SK-N-SH (cell line): Measurements from ENCODE around the gene GNAS-AS1.

Experiments used
- ELF1 ChIP-seq: IDR thresholded peaks from 2 replicates; pipeline ENCODE4 v1.4.0; 2012
- EP300 ChIP-seq, 2 experiments: IDR thresholded peaks; 2 replicates each; pipeline versions ENCODE4 v1.4.0 to v1.6.1; 2012; ENCODE audit warnings: borderline replicate concordance in 1 of 2, low read depth in 1 of 2, low read length in 1 of 2
- EZH2phosphoT487 ChIP-seq: fragments of 200-600 bp; sonication (generic); IDR thresholded peaks from 2 replicates; pipeline ENCODE4 v1.6.1; 2017; ENCODE audit warnings: low read depth, mixed run types, mild to moderate bottlenecking, antibody characterized with exemption, moderate library complexity, borderline replicate concordance
- JUND ChIP-seq: IDR thresholded peaks from 2 replicates; pipeline ENCODE4 v1.4.0; 2012
- MXI1 ChIP-seq: IDR thresholded peaks from 2 replicates; pipeline ENCODE4 v1.6.1; 2012; ENCODE audit warnings: mild to moderate bottlenecking, low read depth, low read length, improper control_type of control experiment
- POLR2AphosphoS5 ChIP-seq: IDR thresholded peaks from 2 replicates; pipeline ENCODE4 v1.6.1; 2012; ENCODE audit warnings: low read depth, low read length
- SIN3A ChIP-seq: IDR thresholded peaks from 2 replicates; pipeline ENCODE4 v1.6.1; 2012; ENCODE audit warnings: low read depth, mild to moderate bottlenecking, low read length, moderate library complexity, borderline replicate concordance
- SMC3 ChIP-seq: IDR thresholded peaks from 2 replicates; pipeline ENCODE4 v1.6.1; 2012; ENCODE audit warnings: low read depth, low read length, improper control_type of control experiment
- TAF1 ChIP-seq: IDR thresholded peaks from 2 replicates; pipeline ENCODE4 v1.6.1; 2012; ENCODE audit warnings: low read depth, mild to moderate bottlenecking, low read length, moderate library complexity, borderline replicate concordance
- YY1 ChIP-seq: IDR thresholded peaks from 2 replicates; pipeline ENCODE4 v1.4.0; 2012; ENCODE audit warnings: low read depth, mild to moderate bottlenecking
- TF ChIP-seq, protein P1 (sequence below): fragments of 200-600 bp; sonication (generic); IDR thresholded peaks from 2 replicates; pipeline ENCODE4 v1.6.1; 2017; ENCODE audit warnings: antibody characterized with exemption, mild to moderate bottlenecking, moderate library complexity
- TF ChIP-seq, protein P2 (sequence below): IDR thresholded peaks from 2 replicates; pipeline ENCODE4 v1.4.0; 2012; ENCODE audit warnings: low read depth
- TF ChIP-seq, protein P3 (sequence below): fragments of 150-350 bp; IDR thresholded peaks from 2 replicates; pipeline ENCODE4 v1.6.1; 2017; ENCODE audit warnings: antibody characterized with exemption, low read length, low read depth, borderline replicate concordance

DNA sequence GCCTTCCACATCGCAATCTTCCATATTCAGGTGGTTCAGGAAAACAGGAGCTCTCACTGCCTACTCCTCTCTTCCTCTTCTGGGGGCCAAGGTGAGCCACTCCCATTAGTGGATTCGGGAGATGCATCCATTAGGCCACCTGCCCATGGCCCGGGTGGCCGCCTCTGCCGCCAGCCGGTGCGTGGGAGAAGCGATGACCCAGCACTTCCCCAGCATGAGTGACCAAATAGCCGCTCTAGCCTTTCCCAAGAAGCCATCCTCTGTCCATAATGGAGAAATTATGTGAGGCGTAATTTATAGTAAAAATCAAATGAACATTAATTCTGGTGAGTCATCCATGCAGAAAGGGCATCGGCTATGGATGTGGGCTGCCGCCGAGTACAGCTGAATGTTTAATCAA is 39.4 kb downstream of the GNAS-AS1 start:
- no peak for TF ChIP-seq EP300 (IDR thresholded peaks at IDR 0.05; ENCODE audit: borderline replicate concordance in 1 of 2, low read depth in 1 of 2, low read length in 1 of 2)
- TF ChIP-seq, protein P1, sequence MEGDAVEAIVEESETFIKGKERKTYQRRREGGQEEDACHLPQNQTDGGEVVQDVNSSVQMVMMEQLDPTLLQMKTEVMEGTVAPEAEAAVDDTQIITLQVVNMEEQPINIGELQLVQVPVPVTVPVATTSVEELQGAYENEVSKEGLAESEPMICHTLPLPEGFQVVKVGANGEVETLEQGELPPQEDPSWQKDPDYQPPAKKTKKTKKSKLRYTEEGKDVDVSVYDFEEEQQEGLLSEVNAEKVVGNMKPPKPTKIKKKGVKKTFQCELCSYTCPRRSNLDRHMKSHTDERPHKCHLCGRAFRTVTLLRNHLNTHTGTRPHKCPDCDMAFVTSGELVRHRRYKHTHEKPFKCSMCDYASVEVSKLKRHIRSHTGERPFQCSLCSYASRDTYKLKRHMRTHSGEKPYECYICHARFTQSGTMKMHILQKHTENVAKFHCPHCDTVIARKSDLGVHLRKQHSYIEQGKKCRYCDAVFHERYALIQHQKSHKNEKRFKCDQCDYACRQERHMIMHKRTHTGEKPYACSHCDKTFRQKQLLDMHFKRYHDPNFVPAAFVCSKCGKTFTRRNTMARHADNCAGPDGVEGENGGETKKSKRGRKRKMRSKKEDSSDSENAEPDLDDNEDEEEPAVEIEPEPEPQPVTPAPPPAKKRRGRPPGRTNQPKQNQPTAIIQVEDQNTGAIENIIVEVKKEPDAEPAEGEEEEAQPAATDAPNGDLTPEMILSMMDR: no peak
- no peak for TF ChIP-seq MXI1
- no peak for TF ChIP-seq ELF1
- TF ChIP-seq, protein P2, sequence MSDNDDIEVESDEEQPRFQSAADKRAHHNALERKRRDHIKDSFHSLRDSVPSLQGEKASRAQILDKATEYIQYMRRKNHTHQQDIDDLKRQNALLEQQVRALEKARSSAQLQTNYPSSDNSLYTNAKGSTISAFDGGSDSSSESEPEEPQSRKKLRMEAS: no peak
- no peak for TF ChIP-seq TAF1
- TF ChIP-seq POLR2AphosphoS5: no peak
- no peak for TF ChIP-seq YY1
- TF ChIP-seq EZH2phosphoT487: no peak
- TF ChIP-seq, protein P3, sequence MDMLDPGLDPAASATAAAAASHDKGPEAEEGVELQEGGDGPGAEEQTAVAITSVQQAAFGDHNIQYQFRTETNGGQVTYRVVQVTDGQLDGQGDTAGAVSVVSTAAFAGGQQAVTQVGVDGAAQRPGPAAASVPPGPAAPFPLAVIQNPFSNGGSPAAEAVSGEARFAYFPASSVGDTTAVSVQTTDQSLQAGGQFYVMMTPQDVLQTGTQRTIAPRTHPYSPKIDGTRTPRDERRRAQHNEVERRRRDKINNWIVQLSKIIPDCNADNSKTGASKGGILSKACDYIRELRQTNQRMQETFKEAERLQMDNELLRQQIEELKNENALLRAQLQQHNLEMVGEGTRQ: no peak
- no peak for TF ChIP-seq SMC3
- no peak for TF ChIP-seq SIN3A
- no peak for TF ChIP-seq JUND
